PC-9 (cell line): ENCODE data around the gene CFH. TPM values are rescaled to one million over a fixed set of nuclear protein-coding genes. Genes with fewer than 3 reads are reported as not detected.
A peak's percentile ranks its signal among the peaks of the same experiment; 100 is the strongest.

Experiments
- Bru-seq: library from RNA; stranded (reverse); fragments of 400-500 nt; gene quantifications from one replicate; lab custom pipeline; 2021; lab: Mats Ljungman, UMichigan
- BruChase-seq, 2 experiments: library from RNA; stranded (reverse); fragments of 400-500 nt; gene quantifications; one replicate each; lab custom pipeline; 2021; lab: Mats Ljungman, UMichigan
- BruUV-seq: library from RNA; stranded (reverse); fragments of 400-500 nt; replicated peaks from 2 replicates; lab custom pipeline; 2021; lab: Mats Ljungman, UMichigan
- CTCF ChIA-PET: fragments of 300-600 bp; sonication (Branson Sonifier 250); formaldehyde crosslinking; loops from one replicate; lab custom pipeline; 2022; ENCODE audit warnings: antibody characterized with exemption; lab: Charles Lee
- POLR2A ChIA-PET: fragments of 300-600 bp; sonication (Branson Sonifier 250); formaldehyde crosslinking; loops from one replicate; lab custom pipeline; 2022; ENCODE audit warnings: antibody characterized with exemption; ENCODE audit not compliant: unreplicated experiment; lab: Charles Lee
- DNase-seq, 2 experiments: peaks; one replicate each; pipeline versions ENCODE4 v3.0.0 to v3.0.0-alpha.2; 2015 to 2022; ENCODE audit warnings: mixed read lengths in 1 of 2
- H2AFZ ChIP-seq: fragments of 200-600 bp; sonication (generic); 2 replicates; pipeline ENCODE4 v1.8.1; 2017; ENCODE audit warnings: antibody characterized with exemption
- H3F3A ChIP-seq: fragments of 200-600 bp; sonication (generic); 2 replicates; pipeline ENCODE4 v1.8.1; 2017; ENCODE audit warnings: antibody characterized with exemption, mild to moderate bottlenecking, low read depth; ENCODE audit not compliant: insufficient read depth
- H3K27ac ChIP-seq: fragments of 200-600 bp; sonication (generic); 2 replicates; pipeline ENCODE4 v1.6.1; 2016; ENCODE audit warnings: mixed run types
- H3K27me3 ChIP-seq: fragments of 200-600 bp; sonication (generic); 2 replicates; pipeline ENCODE4 v1.6.1; 2016; ENCODE audit warnings: low read depth, mixed run types; ENCODE audit not compliant: insufficient read depth
- H3K36me3 ChIP-seq: fragments of 200-600 bp; sonication (generic); 2 replicates; pipeline ENCODE4 v1.6.1; 2016; ENCODE audit warnings: low read depth, mixed run types
- H3K4me1 ChIP-seq: fragments of 200-600 bp; sonication (generic); replicated peaks from 2 replicates; pipeline ENCODE4 v1.6.1; 2016; ENCODE audit warnings: mixed run types; ENCODE audit not compliant: insufficient read depth
- H3K4me2 ChIP-seq: fragments of 200-600 bp; sonication (generic); 2 replicates; pipeline ENCODE4 v1.6.1; 2017; ENCODE audit warnings: mixed run types
- H3K4me3 ChIP-seq: fragments of 200-600 bp; sonication (generic); 2 replicates; pipeline ENCODE4 v1.6.1; 2016; ENCODE audit warnings: mixed run types
- H3K79me2 ChIP-seq: fragments of 200-600 bp; sonication (generic); 2 replicates; pipeline ENCODE4 v1.6.1; 2017; ENCODE audit warnings: low read depth, mixed run types
- H3K9me2 ChIP-seq: fragments of 200-600 bp; sonication (generic); 2 replicates; pipeline ENCODE4 v1.8.1; 2017; ENCODE audit warnings: mild to moderate bottlenecking; ENCODE audit not compliant: insufficient read depth
- H3K9me3 ChIP-seq: fragments of 200-600 bp; sonication (generic); 2 replicates; pipeline ENCODE4 v1.8.1; 2016; ENCODE audit warnings: low read depth; ENCODE audit not compliant: insufficient read depth
- H4K20me1 ChIP-seq: fragments of 200-600 bp; sonication (generic); 2 replicates; pipeline ENCODE4 v1.8.1; 2017; ENCODE audit not compliant: insufficient read depth
- CTCF ChIP-seq: fragments of 200-600 bp; sonication (generic); conservative IDR thresholded peaks from 2 replicates; pipeline ENCODE4 v1.6.1; 2017; ENCODE audit warnings: mixed run types, antibody characterized with exemption, mild to moderate bottlenecking, moderate library complexity
- EZH2 ChIP-seq: fragments of 200-600 bp; sonication (generic); IDR thresholded peaks from 2 replicates; pipeline ENCODE4 v1.8.0; 2017; ENCODE audit warnings: antibody characterized with exemption, low read depth
- intact Hi-C: fragments of 100-400 bp; cut with micrococcal nuclease; formaldehyde crosslinking; loops from one replicate; pipeline ENCODE4 v1.10.0; 2022; ENCODE audit not compliant: unreplicated experiment
- long read RNA-seq: library from polyadenylated mRNA; stranded (forward); transcript quantifications from one replicate; pipeline ENCODE4 v2.0.0, GENCODE V29; 2022
- total RNA-seq: library from RNA; stranded (reverse); gene quantifications from 2 replicates; pipeline ENCODE4 v1.2.3, GENCODE V29; 2021

The CFH gene
- total RNA-seq = 3.8 and 4.0 TPM in 2 replicates
- Bru-seq, nascent RNA = percentile 30 among the genes with signal in this experiment
- percentile 33 among the genes with signal in this experiment for BruChase-seq, experiment 1, labeled RNA remaining after a 2-hour chase
- BruChase-seq, experiment 2, labeled RNA remaining after a 6-hour chase = percentile 23 among the genes with signal in this experiment
- long read RNA-seq, partial matches to known transcripts = 3 of 8 reads
- long read RNA-seq, other reads (novel, unspliced or antisense) = 1 of 8 reads

- BruUV-seq = no TSS peak
- no peaks in the 10 kb centered on the region for H3K4me1 ChIP-seq
- intact Hi-C loops = no loop called here
- no peaks in the 10 kb centered on the region for H3K36me3 ChIP-seq
- no peaks in the 10 kb centered on the region for H3K9me3 ChIP-seq
- H4K20me1 ChIP-seq = no peaks in the 10 kb centered on the region
- TF ChIP-seq EZH2 (no peak), CTCF (no peak)
- H3K27ac ChIP-seq = no peak within 1 kb of the TSS
- no peak within 1 kb of the TSS for H2AFZ ChIP-seq
- no peaks in the 10 kb centered on the region for H3K27me3 ChIP-seq
- POLR2A ChIA-PET = no interaction called here
- CTCF ChIA-PET = no interaction called here
- H3K79me2 ChIP-seq = no peaks in the 10 kb centered on the region
- peak in 1 of 2 experiments; percentile 4 for DNase-seq
- H3K4me2 ChIP-seq = peak within 1 kb of the TSS; percentile 2; the same call in 1 of the 2 replicates
- no peaks in the 10 kb centered on the region for H3F3A ChIP-seq
- no peaks in the 10 kb centered on the region for H3K9me2 ChIP-seq
- no peak within 1 kb of the TSS for H3K4me3 ChIP-seq
Observed at GRCh38 chr1:196651637-196652215, at the start of gene CFH. TSS of gene CFH (plus strand) at chr1:196652043. CDS start at chr1:196652118, 75 bp downstream.

GRCh38 chr1:196603651-196604050, 48.2 kb upstream of the CFH start:
- Histone ChIP-seq H3K36me3 (no peaks in the 10 kb centered on the region), H3K4me1 (no peaks in the 10 kb centered on the region), H3K4me3 (no peak overlapping the region), H4K20me1 (no peaks in the 10 kb centered on the region), H3K9me3 (no peaks in the 10 kb centered on the region; the same call in 1 of the 2 replicates), H3F3A (no peaks in the 10 kb centered on the region), H3K9me2 (no peaks in the 10 kb centered on the region), H3K4me2 (no peak overlapping the region), H3K79me2 (no peaks in the 10 kb centered on the region), H2AFZ (no peak overlapping the region), H3K27me3 (no peaks in the 10 kb centered on the region), H3K27ac (no peak overlapping the region)
- CTCF ChIA-PET = no interaction called here
- no peak for TF ChIP-seq EZH2
- no peak for TF ChIP-seq CTCF
- DNase-seq = no peak
- POLR2A ChIA-PET = no interaction called here
- intact Hi-C loops = no loop called here
- no TSS peak for BruUV-seq

DNA sequence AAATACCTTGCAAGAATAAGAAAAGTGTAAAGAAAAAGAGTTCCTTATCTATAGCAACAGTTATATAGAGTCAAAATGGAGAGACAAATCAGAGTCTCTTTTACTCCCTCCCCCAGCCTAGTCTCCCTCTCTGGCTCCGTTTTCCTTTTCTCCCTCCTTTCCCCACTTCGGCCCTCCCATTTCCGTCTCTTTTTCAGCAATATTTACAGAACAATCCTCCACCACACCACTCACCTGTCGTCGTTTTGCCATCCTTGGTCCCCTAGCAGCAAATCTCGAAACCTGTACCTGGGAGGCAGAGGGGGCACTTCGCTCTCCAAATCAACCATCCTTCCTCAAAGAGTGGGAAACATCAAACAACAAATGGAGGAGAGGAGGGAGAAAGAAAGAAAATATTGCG, 43.9 kb upstream of the CFH start:
- Histone ChIP-seq H3K27ac (no peak overlapping the region), H3F3A (no peaks in the 10 kb centered on the region)
- no peak for DNase-seq

More for the DNA sequence above, 43.9 kb upstream of the CFH start:
- no TSS peak for BruUV-seq
- Histone ChIP-seq H4K20me1 (no peaks in the 10 kb centered on the region), H3K4me1 (no peaks in the 10 kb centered on the region), H3K36me3 (no peaks in the 10 kb centered on the region), H3K79me2 (no peaks in the 10 kb centered on the region), H3K4me2 (peak overlapping the region; percentile 58), H3K27me3 (no peaks in the 10 kb centered on the region), H3K9me2 (no peaks in the 10 kb centered on the region), H3K4me3 (no peak overlapping the region; the same call in 1 of the 2 replicates), H3K9me3 (no peaks in the 10 kb centered on the region; the same call in 1 of the 2 replicates), H2AFZ (peak overlapping the region; percentile 80; the same call in 1 of the 2 replicates)
- TF ChIP-seq CTCF = no peak
- no peak for TF ChIP-seq EZH2
- CTCF ChIA-PET = no interaction called here
- intact Hi-C loops = no loop called here
- POLR2A ChIA-PET = interaction anchor here (0.6 kb wide), 1 partner anchor 890 kb away, joined by 4 read pairs; no protein-coding TSS in a partner anchor
